Gastroesophageal sphincter (tissue), 4 donors: ENCODE results near the gene DLGAP3. TPM values are rescaled to one million over a fixed set of nuclear protein-coding genes. Genes with fewer than 3 reads are reported as not detected.

Experiments used
- ATAC-seq: fragments of 150-250 bp; one replicate; pipeline ENCODE4 v1.9.1; 2016; ENCODE audit warnings: mild to moderate bottlenecking, moderate library complexity
- H3K27ac ChIP-seq, 4 donors: fragments of 200-600 bp; sonication (generic) in 3 of 4; 1 replicate in 3 of 4; 2 replicates in 1 of 4; pipeline ENCODE4 v1.5.1; 2016 to 2019
- H3K27me3 ChIP-seq: fragments of 200-600 bp; sonication (generic); one replicate; pipeline ENCODE4 v1.5.1; 2019
- H3K36me3 ChIP-seq, 2 donors: fragments of 200-600 bp; sonication (generic); one replicate each; pipeline ENCODE4 v1.5.1; 2019; ENCODE audit warnings: control low read depth in 1 of 2
- H3K4me1 ChIP-seq, 3 donors: fragments of 200-600 bp; sonication (generic); 1 replicate in 2 of 3; 2 replicates in 1 of 3; pipeline ENCODE4 v1.5.1; 2016 to 2019; ENCODE audit warnings: control low read depth in 2 of 3
- H3K4me3 ChIP-seq, 2 donors: fragments of 200-600 bp; sonication (generic); one replicate each; pipeline ENCODE4 v1.5.1; 2019; ENCODE audit warnings: mild to moderate bottlenecking in 1 of 2, moderate library complexity in 1 of 2
- H3K9me3 ChIP-seq, 3 donors: fragments of 200-600 bp; sonication (generic); one replicate each; pipeline ENCODE4 v1.5.1; 2017 to 2019; ENCODE audit warnings: control low read depth in 2 of 3
- CTCF ChIP-seq, 4 experiments: fragments of 200-600 bp in 2 of 4; fragments of 450-650 bp in 2 of 4; sonication (generic) in 1 of 4; IDR thresholded peaks; one replicate each; pipeline ENCODE4 v1.5.1; 2017 to 2019; ENCODE audit warnings: antibody characterized with exemption in 4 of 4, mild to moderate bottlenecking in 2 of 4, moderate library complexity in 2 of 4
- EP300 ChIP-seq: sonication (generic); formaldehyde crosslinking; IDR thresholded peaks from one replicate; pipeline ENCODE4 v1.6.1; 2017; ENCODE audit warnings: antibody characterized with exemption, mild to moderate bottlenecking
- POLR2A ChIP-seq, 2 donors: fragments of 450-650 bp; IDR thresholded peaks; one replicate each; pipeline ENCODE4 v1.6.1; 2017; ENCODE audit warnings: antibody characterized with exemption in 2 of 2, mild to moderate bottlenecking in 2 of 2, moderate library complexity in 1 of 2
- POLR2AphosphoS5 ChIP-seq: sonication (generic); formaldehyde crosslinking; IDR thresholded peaks from one replicate; pipeline ENCODE4 v1.6.1; 2017; ENCODE audit warnings: antibody characterized with exemption
- WGBS, 2 donors: methylation state at CpG; one replicate each; pipeline ENCODE4 v1.1.5; 2018; ENCODE audit warnings: low coverage in 1 of 2; 5-methylcytosine and 5-hydroxymethylcytosine counted together
- total RNA-seq, 4 donors: library from RNA; depleted of rRNA; stranded (reverse); fragments of >200 nt; gene quantifications; one replicate each; pipeline ENCODE4 v1.1.0, GENCODE V29; 2016

DLGAP3 gene
- total RNA-seq, 4 donors from 2014 or later: 0.12 to 0.13 TPM; not detected in 2

DNA sequence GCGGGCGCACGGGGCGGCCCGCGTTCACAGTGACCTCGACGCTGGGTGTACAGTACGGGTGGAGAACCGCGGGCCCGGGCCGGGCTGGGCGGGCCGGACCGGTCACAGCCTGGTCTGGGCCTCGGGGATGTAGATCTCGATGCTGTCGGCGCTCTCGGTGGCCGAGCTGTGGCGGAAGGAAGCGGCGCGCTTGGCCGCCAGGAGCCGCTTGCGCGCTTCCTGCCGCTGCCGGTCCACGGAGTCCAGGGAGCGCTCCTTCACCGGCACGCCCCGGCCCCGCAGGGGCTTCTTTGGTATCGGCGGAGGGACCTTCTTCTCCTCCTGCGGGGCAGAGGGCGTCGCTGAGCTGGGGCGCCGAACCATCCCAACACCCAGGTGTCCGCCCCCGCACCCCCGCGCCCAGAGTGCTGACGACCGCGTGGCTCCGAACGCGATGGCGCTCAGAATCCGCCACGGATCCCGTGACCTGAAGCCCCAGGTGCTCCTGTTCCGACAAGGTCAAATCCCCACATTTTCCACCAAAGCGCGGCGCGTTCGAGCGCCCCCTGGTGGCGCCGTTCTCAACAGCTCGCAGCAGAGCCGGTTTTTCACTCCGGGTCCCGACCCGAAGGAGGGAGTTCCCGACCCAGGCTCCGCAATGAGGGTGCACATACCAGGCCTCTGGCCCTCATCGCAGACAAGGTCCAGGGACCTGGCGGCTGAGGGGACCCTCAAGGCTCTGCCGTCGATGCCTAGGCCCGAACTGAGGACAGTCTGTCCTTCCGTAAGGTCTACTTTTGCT lies 63.3 kb downstream of the DLGAP3 start:
- Histone ChIP-seq H3K4me1 (peaks cover 0 to 19% (median 12%) of the 10 kb centered on the region in 3 donors), H3K4me3 (peak overlapping the region; percentile 56 to 80), H3K9me3 (no peaks in the 10 kb centered on the region), H3K27me3 (no peaks in the 10 kb centered on the region), H3K27ac (peak overlapping the region; percentile 40 to 89 (median 86)), H3K36me3 (no peaks in the 10 kb centered on the region)
- no CpG with 5 or more reads among the region's 81 CpGs for WGBS, 2 donors
- TF ChIP-seq CTCF (IDR thresholded peaks at IDR 0.05): peak; percentile 87 to 98 (median 94)
- TF ChIP-seq POLR2A (IDR thresholded peaks at IDR 0.05): peak in 1 of 2 donors; percentile 21
- no peak for TF ChIP-seq POLR2AphosphoS5
- TF ChIP-seq EP300: no peak
- peak; percentile 81 for ATAC-seq

- H3K9me3 ChIP-seq: no peaks in the 10 kb centered on the region
- no CpG with 5 or more reads among the region's 25 CpGs for WGBS, 2 donors
- no peaks in the 10 kb centered on the region for H3K27me3 ChIP-seq
- peak overlapping the region; percentile 56 to 80 for H3K4me3 ChIP-seq
- peak overlapping the region in 3 of 4 donors; percentile 85 to 89 (median 88) for H3K27ac ChIP-seq
- no peaks in the 10 kb centered on the region for H3K36me3 ChIP-seq
- TF ChIP-seq POLR2A (IDR thresholded peaks at IDR 0.05): no peak
- no peak for TF ChIP-seq CTCF (IDR thresholded peaks at IDR 0.05)
- H3K4me1 ChIP-seq: peaks cover 0 to 19% (median 12%) of the 10 kb centered on the region in 3 donors
- no peak for ATAC-seq
Observed at GRCh38 chr1:34865573-34865972, 63.9 kb downstream of the DLGAP3 start.

DNA sequence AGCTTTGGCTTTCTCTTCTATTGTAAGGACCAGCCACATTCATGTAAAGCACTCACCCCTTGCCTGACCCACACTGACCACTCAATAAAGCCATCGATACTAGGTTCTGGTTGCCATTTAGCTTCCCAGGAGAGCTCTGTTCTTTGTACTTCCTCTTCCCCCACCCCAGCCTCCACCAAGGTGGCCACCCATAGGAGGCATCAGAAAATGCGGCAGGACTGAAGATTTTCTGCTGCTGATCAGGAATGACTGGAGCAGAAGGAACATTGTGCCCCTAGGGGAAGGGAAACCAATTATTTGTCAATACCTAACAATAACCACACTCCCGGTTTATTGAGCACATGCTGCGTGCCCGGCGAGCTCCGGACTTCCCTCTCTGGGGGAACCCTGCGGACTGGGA lies 64.7 kb downstream of the DLGAP3 start:
- no peak for ATAC-seq
- no peaks in the 10 kb centered on the region for H3K36me3 ChIP-seq
- H3K9me3 ChIP-seq: no peaks in the 10 kb centered on the region
- 70 to 100% methylated on average over 2 to 4 of the region's 8 CpGs for WGBS, 2 donors
- H3K4me3 ChIP-seq: no peak overlapping the region
- no peaks in the 10 kb centered on the region for H3K27me3 ChIP-seq
- no peak overlapping the region for H3K27ac ChIP-seq
- TF ChIP-seq EP300 (no peak), CTCF (IDR thresholded peaks at IDR 0.05) (no peak), POLR2AphosphoS5 (no peak), POLR2A (IDR thresholded peaks at IDR 0.05) (no peak)
- peaks cover 0 to 27% (median 16%) of the 10 kb centered on the region in 3 donors for H3K4me1 ChIP-seq

DNA sequence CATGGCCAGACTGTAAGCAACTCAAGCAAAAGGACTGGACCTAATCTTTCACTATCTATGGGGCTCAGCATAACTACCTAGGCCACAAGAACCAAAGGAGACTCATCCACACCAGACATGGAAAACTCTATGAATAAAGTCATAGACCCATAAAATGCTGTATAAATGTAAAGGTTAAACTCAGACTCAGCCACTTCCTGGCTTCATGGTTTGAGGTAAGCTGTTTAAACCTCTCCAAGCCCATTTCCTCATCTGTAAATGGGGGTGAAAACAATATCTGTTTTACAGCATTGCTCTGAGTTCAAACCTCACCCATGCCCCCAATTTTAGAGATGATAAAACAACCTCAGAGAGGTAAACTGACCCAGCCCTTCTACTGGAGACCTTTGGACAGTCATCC lies 65.9 kb downstream of the DLGAP3 start:
- TF ChIP-seq CTCF (IDR thresholded peaks at IDR 0.05) (no peak), POLR2AphosphoS5 (no peak), POLR2A (IDR thresholded peaks at IDR 0.05) (no peak), EP300 (no peak)
- ATAC-seq: no peak
- H3K27ac ChIP-seq: no peak overlapping the region
- H3K4me1 ChIP-seq: peaks cover 0 to 34% (median 18%) of the 10 kb centered on the region in 3 donors
- H3K9me3 ChIP-seq: no peaks in the 10 kb centered on the region
- no peaks in the 10 kb centered on the region for H3K36me3 ChIP-seq
- no peak overlapping the region for H3K4me3 ChIP-seq
- H3K27me3 ChIP-seq: no peaks in the 10 kb centered on the region
